GM11168 (cell line): ENCODE measurements around the gene CLDN7.

Source experiments
- in situ Hi-C: fragments of 300-500 bp; cut with MboI; formaldehyde crosslinking; loops from one replicate; pipeline ENCODE4 v1.12.0; 2022; ENCODE audit warnings: low sequenced_read_pairs; ENCODE audit not compliant: unreplicated experiment

The CLDN7 gene, protein sequence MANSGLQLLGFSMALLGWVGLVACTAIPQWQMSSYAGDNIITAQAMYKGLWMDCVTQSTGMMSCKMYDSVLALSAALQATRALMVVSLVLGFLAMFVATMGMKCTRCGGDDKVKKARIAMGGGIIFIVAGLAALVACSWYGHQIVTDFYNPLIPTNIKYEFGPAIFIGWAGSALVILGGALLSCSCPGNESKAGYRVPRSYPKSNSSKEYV

DNA sequence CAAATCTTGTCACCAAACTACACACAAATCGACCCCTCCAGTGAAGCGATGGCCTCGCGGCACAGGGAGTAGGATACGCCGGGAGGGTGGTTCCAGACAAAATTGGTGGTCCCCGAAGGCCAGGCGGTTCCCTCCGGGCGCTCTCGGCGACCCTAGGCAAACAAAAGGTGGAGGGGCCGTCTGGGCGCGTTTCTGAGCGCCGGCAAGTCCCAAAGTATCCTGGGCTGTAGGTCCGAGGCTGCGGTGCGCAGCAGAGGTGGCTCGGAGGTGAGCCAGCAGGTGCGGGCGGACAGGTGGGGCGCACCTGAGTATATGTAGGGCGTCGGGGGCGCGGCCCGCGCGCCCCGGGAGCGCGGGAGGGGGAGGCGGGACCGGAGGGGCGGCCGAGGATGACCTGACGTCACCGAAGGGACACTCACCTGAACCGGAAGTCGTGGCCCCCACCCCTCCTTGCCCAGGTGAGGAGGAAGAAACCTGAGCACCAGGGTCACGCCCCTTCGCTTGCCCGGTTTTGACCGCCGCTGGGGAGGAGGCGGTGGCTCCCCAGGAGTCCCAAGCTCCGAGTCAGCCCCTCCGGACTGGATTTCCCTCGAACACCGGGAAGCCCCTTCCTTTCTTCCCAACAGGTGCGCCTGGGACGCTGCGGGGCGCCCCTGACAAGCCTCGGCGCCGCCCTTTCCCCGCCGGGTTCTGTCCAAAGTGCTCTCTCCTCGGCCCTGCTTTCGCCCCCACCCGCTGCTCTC lies at the start of gene CLDN7:
CLDN7 (minus strand) TSS at position 287 of the 743 bp plus-strand sequence. CDS start 435 bp downstream, outside the sequence.
- in situ Hi-C loops, result no loop called here

DNA sequence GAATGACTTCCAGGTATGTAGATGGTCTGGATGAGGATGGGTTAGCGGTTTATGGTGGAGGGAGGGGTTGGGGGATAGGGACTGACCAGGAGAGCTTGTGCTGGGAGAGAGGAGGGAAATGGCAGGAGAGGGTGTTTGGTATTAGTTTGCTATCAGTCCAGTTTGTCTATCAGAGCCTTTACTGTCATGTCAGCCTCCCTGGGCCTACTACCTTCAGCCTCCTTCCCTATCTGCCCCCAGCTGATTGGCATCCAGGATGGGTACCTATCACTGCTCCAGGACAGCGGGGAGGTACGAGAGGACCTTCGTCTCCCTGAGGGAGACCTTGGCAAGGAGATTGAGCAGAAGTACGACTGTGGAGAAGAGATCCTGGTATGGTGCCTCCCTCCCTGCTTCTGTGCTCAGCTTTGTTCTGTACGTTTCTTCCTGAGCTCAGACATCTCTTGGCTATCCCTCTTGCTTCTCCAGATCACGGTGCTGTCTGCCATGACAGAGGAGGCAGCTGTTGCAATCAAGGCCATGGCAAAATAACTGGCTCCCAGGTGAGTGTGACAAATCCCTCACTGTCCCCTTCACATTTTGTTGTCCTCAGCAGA lies 48.9 kb upstream of the CLDN7 start:
- in situ Hi-C loops, result no loop called here

DNA sequence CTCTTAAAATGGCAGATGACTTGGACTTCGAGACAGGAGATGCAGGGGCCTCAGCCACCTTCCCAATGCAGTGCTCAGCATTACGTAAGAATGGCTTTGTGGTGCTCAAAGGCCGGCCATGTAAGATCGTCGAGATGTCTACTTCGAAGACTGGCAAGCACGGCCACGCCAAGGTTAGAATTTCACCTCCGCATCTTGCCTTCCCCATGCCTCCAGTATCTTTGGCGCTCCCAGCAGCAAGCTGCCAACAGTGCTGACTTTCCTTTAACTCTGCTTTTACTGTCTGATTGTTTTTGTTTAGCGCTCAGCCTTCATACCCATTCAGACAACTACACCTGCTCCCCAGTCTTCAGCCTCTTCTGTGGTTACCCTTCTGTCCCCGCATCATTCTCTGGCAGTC lies 47.4 kb upstream of the CLDN7 start:
- in situ Hi-C loops, result no loop called here

DNA sequence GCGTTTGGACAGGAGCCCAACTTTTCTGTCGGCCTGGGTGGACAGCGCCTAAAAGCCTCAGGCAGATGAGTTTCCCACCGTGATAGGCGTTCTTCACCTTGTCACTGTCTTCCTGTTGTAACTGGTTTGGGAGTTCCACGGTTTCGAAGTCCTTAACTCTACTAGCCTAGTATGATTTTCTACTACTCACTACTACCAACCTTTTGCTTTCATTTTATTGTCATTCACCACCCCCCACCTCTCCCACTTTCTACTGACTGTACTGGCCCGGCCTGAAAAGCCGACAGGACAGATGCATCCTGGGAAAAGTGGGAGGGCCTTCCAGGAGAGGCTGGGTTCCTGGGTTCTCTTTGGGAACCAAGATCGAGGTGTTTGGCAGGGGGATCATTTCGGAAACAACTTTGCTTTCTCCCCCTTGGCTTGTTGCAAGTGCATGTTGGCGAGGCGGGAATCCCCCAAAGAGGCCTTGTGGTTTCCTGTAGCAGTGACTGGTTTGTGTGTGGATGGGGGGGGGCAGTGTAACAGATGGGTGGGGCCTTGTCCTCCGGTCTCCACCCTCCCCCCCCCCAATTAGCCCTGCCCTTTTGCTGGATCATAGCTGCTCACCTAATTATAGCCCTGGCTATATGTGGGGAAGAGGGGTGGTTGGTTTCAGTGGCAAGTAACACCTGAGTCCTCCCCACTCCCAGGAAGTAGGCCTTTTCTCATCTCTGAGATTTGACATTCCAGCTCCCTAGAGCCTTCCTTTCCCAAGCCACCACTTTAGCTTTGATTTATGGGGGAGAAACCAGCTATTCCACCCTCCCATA lies 46.6 kb upstream of the CLDN7 start:
- in situ Hi-C loops, result no loop called here

DNA sequence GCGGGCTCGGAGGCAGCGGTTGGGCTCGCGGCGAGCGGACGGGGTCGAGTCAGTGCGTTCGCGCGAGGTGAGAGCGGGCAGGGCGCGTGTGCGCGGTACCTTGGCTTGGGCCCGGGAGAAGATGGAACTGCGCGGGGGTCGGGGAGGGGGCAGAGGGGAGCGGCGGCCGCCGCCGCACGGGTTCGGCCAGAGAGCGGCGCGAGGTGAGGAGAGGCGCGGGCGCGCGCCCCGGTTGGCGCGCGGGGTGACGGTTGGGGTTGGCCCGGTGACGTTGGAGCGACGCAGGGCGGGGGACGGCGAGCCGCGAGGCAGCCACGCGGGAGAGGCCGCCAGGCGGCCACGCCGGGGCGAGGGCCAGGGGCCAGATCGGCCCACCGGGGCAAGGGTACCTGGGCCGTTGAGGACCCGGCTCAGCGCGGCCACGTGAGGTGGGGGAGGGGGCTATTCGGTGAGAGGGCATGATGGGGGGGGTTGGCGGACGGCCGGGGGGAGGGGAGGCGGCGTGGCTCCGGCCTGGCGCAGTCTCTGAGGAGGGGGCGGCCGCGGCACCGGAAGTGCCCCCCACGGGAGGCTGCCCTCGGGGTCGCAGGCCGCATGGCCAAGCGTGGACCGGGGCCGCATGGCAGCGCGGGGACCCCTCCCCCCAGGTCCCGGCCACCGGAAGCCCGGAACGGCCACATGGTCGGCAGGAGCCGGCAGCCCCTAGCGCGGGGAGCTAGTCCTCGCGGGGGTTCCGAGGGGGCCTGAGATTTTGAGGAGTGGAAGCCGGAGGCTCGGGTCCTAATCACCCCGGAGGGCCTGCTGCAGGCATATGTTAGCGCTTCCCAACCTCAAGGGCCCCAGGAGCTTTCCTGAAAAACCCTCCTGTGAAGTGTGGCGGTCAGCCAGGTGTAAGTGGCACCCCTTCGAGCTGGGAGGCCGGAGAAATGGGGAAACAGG lies 45.7 kb upstream of the CLDN7 start:
- in situ Hi-C loops, result no loop called here

DNA sequence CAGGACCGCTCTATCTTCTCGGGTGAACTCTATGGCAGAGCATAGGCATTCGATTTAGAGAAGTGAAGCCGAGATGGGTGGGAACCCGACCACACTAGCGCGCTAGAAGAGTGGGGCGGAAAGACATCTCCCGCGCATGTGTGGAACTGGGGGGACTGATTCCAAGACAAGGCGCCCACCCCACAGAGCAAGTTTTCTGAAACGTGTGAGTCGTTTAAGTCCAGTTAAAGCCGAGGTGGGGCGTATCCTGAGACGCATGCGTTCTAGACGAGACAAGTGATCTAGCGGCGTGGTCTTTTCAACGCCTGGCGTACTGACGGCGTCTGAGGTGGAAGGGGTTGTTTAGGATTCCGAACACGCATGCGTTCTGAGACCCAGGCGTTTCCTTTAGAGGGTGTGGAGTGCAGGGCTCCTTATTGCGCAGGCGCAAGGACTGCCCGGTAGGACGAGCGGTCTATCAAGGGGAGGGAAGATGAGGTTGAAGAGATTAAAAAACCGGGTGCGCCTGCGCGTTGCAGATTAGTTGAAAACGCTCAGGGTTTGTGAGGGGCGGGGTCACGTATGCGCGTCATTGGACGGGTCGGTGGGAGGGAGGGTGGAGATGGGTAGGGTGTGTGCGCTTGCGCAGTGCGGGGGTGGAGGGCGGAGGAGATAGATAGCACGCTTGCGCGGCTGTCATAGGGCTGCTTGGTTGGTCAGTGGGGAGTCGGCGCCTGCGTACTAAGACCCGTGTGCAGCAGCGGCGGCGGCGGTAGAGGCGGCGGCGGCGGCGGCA lies 44.8 kb upstream of the CLDN7 start, which contains the start of gene EIF5A:
EIF5A (plus strand) TSS at position 718 of the 775 bp plus-strand sequence. CDS start 2,008 bp downstream, outside the sequence.
- in situ Hi-C loops, result no loop called here

DNA sequence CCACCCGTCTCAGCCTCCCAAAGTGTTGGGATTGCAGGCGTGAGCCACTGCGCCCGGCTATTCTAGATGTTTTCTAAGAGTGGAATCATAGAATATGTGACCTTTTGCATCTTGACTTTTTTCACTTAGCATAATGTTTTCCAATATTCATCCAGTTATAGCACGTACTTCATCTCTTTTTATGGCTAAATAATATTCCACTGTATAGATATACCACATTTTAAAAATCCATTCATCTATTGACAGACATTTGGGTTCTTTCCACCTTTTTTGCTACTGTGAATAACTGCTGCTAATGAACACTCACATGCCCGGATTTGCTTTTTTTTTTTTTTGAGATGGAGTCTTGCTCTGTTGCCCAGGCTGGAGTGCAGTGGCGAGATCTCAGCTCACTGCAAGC lies 41.9 kb upstream of the CLDN7 start:
- in situ Hi-C loops, result no loop called here

DNA sequence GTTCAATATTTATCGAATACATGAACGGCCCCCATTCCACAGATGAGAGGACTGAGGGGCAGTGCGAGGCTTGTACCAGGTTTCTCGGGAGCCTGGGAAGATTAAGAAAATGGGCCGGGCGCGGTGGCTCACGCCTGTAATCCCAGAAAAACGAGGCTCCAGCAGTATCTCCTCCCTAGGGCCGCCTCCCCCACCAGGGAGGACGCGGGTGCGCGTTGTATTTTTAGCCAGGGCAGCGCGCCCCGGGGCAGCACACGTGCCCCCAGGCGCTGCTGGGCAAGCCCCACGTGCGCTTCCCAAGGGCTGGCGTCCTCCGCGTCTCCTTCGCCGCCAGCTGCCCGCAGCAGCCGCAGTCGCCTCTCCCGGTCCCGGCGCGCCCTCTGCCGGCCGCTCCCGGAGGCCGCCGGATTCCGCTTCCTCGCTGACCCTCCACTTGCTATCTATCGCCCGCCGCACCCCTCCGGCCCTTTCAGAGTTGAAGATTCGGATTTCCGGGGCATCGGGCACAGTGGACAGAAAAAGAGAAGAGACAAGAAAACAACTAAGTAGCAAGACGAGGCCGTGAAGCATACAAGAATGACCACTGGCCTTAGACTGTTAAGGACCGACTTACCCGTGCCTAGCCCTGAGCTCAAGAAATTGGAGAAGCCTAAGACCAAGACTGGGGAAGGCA lies 34.0 kb upstream of the CLDN7 start:
- in situ Hi-C loops, result no loop called here

DNA sequence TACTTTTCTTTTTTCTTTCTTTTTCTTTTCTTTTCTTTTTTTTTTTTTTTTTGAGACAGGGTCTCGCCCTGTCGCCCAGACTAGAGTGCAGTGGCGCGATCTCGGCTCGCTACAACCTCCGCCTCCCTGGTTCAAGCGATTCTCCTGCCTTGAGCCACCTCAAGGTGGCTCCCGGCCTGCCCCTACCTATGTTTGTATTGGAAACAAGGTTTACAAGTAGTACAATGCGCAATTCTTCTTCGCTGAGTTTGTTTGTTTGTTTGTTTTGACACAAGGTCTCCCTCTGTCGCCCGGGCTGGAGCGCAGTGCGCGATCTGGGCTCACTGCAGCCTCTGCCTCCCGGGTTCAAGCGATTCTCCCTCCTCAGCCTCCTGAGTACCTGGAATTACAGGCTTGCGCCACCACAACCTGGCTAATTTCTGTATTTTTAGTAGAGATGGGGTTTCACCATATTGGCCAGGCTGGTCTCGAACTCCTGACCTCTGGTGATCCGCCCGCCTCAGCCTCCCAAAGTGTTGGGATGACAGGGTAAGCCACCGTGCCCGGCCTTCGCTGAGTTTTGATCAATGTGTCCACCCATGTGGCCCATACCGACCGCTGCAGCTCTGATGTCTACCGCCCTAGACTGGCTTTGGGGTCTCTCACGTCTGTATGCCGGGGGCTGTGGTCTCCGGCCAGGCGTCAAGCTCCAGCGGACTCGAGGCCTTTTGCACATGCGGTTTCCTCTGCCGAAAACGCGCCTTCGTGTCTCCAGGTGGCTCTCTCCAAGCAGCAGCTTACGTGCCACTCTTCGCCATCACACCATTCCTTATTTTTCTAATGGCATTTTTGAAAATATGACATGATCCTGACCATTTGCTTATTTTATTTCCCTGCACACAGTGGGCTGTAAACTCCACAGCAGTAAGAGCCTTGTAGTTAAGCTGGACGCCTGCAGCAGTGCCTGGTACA lies 33.2 kb upstream of the CLDN7 start:
- in situ Hi-C loops, result no loop called here

DNA sequence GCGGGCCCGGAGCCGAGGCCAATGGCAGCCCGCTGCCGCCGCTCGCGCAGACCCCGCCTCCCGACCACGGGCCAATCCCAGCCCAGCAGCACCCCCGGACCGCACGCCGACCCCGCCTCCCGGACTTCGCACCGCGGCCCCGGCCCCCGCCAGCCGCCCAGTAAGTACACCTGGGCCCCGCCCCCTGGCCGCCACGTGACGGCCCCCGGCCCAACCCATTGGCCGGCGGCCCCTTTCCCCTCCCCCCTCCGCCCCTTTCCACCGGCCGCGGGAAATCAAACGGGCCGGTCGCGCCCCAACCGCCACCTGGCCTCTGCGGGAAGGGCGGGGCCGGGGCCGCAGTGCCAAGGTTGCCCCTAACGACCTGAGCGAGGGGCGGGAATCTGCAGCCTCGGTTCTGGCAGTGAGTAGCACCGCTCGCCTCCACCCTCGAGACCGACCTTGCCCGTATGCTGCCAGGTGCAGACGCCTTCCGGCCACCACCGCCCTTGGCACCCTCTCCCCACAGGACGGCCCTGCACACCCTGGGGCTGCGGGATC lies 32.4 kb upstream of the CLDN7 start, which contains the start of gene YBX2:
YBX2 (minus strand) TSS at position 26 of the 540 bp plus-strand sequence. CDS start 139 bp downstream, outside the sequence.
- in situ Hi-C loops, result no loop called here

DNA sequence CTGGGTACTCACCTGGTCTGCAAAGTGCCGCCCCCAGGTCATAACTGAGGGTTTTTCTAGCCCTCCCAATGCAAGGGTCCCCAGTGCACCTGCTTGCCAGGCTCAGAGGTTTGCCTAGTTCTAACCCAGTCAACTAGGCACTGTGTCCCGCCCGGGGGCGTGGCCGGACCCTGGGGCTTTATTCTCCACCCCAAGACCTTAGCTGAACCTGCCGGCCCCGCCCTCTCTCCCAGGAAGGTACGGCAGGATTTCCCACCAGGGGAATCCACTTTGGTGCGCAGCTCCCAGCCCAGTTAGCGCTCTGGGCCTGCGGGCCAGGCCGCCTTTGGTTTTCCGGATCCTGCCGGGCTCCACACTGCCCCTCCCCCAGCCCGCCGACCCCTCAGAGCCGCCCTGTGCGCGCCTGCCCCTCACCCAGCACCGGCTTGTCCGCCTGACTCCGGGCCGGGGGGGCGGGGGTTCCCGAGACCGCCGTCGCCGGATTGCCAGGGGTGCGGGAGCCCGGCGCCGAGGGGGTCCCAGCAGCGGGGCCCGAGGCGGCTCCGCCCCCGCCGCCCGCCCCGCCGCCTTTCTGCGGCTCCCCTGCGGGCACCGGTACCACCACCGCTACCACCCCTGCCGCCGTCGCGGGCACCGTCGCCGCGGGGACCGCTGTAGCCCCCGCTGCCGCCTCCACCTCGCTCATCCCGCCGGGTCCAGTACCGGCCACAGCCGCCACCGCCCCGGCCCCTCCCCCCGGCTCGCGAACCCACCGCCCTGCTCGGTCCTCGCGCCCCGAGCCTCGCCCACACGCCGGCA lies 31.7 kb upstream of the CLDN7 start:
- in situ Hi-C loops, result no loop called here

DNA sequence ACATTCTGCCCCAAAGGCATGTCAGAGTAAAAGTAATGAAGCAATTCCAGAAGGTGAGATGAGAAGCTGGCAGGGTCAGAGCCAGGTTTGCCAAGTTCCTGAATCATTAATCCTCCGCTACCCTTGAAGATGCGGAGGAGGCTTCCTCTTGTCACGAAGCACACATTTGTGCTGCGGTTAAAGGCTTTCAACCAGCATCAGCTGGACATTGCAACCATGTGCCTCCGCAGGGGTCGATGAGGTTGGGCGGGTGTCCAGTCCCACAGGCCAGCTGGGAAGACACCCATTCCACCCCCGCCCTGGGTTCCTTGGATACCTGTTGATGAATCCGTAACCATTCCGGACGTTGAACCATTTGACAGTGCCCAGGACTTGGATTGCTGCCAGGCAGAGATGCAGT lies 30.9 kb upstream of the CLDN7 start:
- in situ Hi-C loops, result no loop called here

DNA sequence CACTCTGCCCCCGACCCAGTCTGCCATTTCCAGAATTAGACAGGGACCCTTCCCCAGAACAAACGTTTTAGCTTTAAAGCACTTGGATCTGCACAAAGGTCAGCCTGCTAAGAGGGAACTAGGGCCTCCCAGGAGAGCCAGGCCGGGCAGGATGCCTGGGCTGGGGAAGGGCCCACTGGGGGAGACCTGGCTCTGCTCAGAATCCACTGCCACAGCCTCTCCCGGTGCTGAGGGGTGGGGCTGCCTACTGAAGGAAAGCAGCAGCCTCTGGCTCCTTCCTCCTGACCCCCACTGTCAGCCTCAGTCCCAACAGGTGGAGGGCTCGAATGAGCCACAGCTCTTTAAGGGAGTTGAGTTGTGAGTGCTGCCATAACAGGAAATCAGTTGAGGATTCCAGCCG lies 30.5 kb upstream of the CLDN7 start:
- in situ Hi-C loops, result no loop called here

DNA sequence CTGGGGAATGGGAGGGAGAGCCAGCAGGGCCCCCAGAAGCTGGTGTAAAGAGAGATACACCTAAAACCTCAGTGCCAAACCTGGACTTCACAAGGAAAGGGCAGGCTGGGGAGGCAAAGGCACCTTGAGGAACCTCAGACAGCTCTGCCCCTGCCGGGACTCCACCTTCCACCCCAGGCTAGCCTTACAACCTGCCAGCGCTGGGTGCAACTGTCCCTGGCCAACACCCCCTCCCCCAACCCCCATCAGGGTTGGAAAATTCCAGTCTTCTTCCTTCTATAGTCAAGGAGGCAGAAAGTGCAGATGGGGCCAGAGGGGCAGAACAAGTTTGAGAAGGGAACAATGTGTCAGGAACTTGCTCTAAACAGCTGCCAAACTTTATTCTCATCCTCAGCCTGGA lies 29.9 kb upstream of the CLDN7 start:
- in situ Hi-C loops, result no loop called here

DNA sequence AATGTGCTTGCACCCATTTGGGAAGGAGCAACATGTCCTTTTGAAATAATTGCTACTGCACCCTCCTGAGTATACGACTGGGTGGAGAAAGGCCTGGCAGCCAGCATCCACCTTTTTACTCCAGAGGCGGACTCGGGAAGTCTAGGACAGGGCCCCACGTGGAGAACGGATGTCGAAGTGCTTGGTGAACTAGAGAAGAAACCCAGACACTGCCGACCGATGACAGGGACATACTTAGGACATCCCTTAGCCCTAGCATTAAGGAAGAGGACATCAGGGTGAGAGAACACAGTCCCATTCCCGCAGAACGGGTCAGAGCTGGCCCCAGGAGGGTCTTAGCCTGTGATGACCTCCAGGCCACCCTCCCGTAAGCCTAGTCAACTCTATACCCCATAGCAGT lies 28.4 kb upstream of the CLDN7 start:
- in situ Hi-C loops, result no loop called here

DNA sequence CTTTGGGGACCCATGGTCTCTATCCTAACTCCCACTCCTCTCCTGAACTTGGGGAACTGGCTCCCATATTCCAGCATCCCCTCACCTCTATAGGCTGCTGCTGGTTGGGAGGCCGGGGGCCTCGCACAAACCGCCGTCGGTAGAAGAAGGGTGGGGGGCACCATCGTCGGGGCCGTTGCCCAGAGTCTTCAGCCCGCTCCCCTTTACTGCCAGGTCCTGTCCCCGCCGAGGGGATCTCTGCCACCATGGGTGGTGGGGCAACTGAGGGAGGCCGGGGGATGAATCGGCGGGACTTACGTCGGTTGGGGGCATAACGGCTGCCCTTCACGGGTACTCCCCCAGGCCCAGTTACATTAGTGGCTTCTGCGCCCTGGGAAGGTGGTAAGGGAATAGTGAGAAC lies 27.9 kb upstream of the CLDN7 start:
- in situ Hi-C loops, result no loop called here
